Measurements from ENCODE around the gene POU2F2.

- no peak for TF ChIP-seq CTCF (IDR thresholded peaks at IDR 0.05 in 8 of 11, conservative IDR thresholded peaks at IDR 0.05 in 3 of 11)
- TF ChIP-seq POLR2AphosphoS5 (IDR thresholded peaks at IDR 0.05) = peak; percentile 84 to 90 (median 87)
- peak in 1 of 3 donors; percentile 31 for TF ChIP-seq POLR2A (IDR thresholded peaks at IDR 0.05)
These were observed at the start of gene POU2F2 for GRCh38 chr19:42132030-42132628.
